Glutamatergic neuron (in vitro differentiated cells): Measurements from ENCODE around the gene NIPAL4. TPM values are rescaled to one million over a fixed set of nuclear protein-coding genes. Genes with fewer than 3 reads are reported as not detected.

Experiments used
- DNase-seq: peaks from one replicate; pipeline ENCODE4 v3.0.0; 2022
- H3K27ac Mint-ChIP-seq: one replicate; pipeline ENCODE4 v1.8.0; 2020; ENCODE audit warnings: mild to moderate bottlenecking, mixed read lengths, inconsistent platforms; ENCODE audit not compliant: unreplicated experiment
- H3K27me3 Mint-ChIP-seq: one replicate; pipeline ENCODE4 v1.8.0; 2020; ENCODE audit warnings: mild to moderate bottlenecking, moderate library complexity, mixed read lengths, inconsistent platforms; ENCODE audit not compliant: unreplicated experiment
- H3K36me3 Mint-ChIP-seq: one replicate; pipeline ENCODE4 v1.8.0; 2020; ENCODE audit warnings: mild to moderate bottlenecking, mixed read lengths, inconsistent platforms; ENCODE audit not compliant: unreplicated experiment
- H3K4me1 Mint-ChIP-seq: one replicate; pipeline ENCODE4 v1.8.0; 2020; ENCODE audit warnings: mild to moderate bottlenecking, low read depth, mixed read lengths, inconsistent platforms; ENCODE audit not compliant: unreplicated experiment
- H3K4me3 Mint-ChIP-seq: one replicate; pipeline ENCODE4 v1.8.0; 2020; ENCODE audit warnings: mild to moderate bottlenecking, mixed read lengths, inconsistent platforms; ENCODE audit not compliant: unreplicated experiment
- H3K9me3 Mint-ChIP-seq: one replicate; pipeline ENCODE4 v1.8.0; 2020; ENCODE audit warnings: mild to moderate bottlenecking, moderate library complexity, mixed read lengths, inconsistent platforms; ENCODE audit not compliant: unreplicated experiment
- CTCF ChIP-seq: fragments of 200-600 bp; sonication (generic); IDR thresholded peaks from one replicate; pipeline ENCODE4 v1.5.0; 2021; ENCODE audit not compliant: partially characterized antibody, unreplicated experiment
- total RNA-seq: library from RNA; stranded (reverse); fragmentation: NEBNext Ultra II Directional; extraction: Animal tissue kit (Norgen Biotek cat#: 25700); gene quantifications from one replicate; pipeline ENCODE4 v1.2.1, GENCODE V29; 2021; ENCODE audit not compliant: unreplicated experiment

The NIPAL4 gene
- total RNA-seq, 1 donor from 2014 or later: not detected

- Mint-ChIP-seq H3K4me3 (no peak overlapping the region), H3K27ac (no peak overlapping the region), H3K9me3 (peaks cover 4% of the 10 kb centered on the region), H3K27me3 (peaks cover 5% of the 10 kb centered on the region), H3K36me3 (peaks cover 18% of the 10 kb centered on the region), H3K4me1 (peaks cover 5% of the 10 kb centered on the region)
- no peak for DNase-seq
- no peak for TF ChIP-seq CTCF
Observed at GRCh38 chr5:157485340-157485739, 25.3 kb downstream of the NIPAL4 start.

GRCh38 chr5:157485811-157486210 is 25.8 kb downstream of the NIPAL4 start:
- Mint-ChIP-seq H3K27ac (no peak overlapping the region), H3K4me1 (peaks cover 5% of the 10 kb centered on the region), H3K27me3 (peaks cover 5% of the 10 kb centered on the region), H3K9me3 (peaks cover 4% of the 10 kb centered on the region), H3K4me3 (no peak overlapping the region), H3K36me3 (peaks cover 18% of the 10 kb centered on the region)
- TF ChIP-seq CTCF: no peak
- DNase-seq: no peak

GRCh38 chr5:157486221-157486681 is 26.2 kb downstream of the NIPAL4 start:
- Mint-ChIP-seq H3K9me3 (peaks cover 4% of the 10 kb centered on the region), H3K27me3 (peaks cover 5% of the 10 kb centered on the region), H3K36me3 (peaks cover 18% of the 10 kb centered on the region), H3K4me1 (peaks cover 5% of the 10 kb centered on the region), H3K27ac (no peak overlapping the region), H3K4me3 (no peak overlapping the region)
- TF ChIP-seq CTCF: no peak
- DNase-seq: no peak

GRCh38 chr5:157486861-157487260 is 26.8 kb downstream of the NIPAL4 start:
- Mint-ChIP-seq H3K9me3 (peaks cover 4% of the 10 kb centered on the region), H3K4me1 (peaks cover 5% of the 10 kb centered on the region), H3K4me3 (no peak overlapping the region), H3K36me3 (peaks cover 18% of the 10 kb centered on the region), H3K27me3 (peaks cover 5% of the 10 kb centered on the region), H3K27ac (no peak overlapping the region)
- no peak for DNase-seq
- no peak for TF ChIP-seq CTCF

GRCh38 chr5:157487358-157487757 is 27.3 kb downstream of the NIPAL4 start:
- no peak overlapping the region for H3K27ac Mint-ChIP-seq
- H3K36me3 Mint-ChIP-seq: peaks cover 18% of the 10 kb centered on the region
- H3K4me3 Mint-ChIP-seq: no peak overlapping the region
- H3K27me3 Mint-ChIP-seq: peaks cover 5% of the 10 kb centered on the region
- TF ChIP-seq CTCF: no peak
- DNase-seq: no peak
- H3K4me1 Mint-ChIP-seq: peaks cover 5% of the 10 kb centered on the region
- H3K9me3 Mint-ChIP-seq: peaks cover 4% of the 10 kb centered on the region
